COLO829 (cell line): ENCODE measurements around the gene ATP2C2.
"Not testable (repeated sequence)": the region's sequence is repeated elsewhere in the genome, so short reads cannot be mapped to it uniquely, and the experiment has no call there.

ENCODE experiments used
- DNase-seq: peaks from one replicate; pipeline ENCODE4 v3.0.0; 2012; ENCODE audit warnings: low spot score

The ATP2C2 gene

GRCh38 chr16:84420556-84420955 lies 52.2 kb downstream of the ATP2C2 start:
- DNase-seq, result not testable (repeated sequence)

- no peak for DNase-seq
Observed at GRCh38 chr16:84421081-84421937, 53.0 kb downstream of the ATP2C2 start.

DNA sequence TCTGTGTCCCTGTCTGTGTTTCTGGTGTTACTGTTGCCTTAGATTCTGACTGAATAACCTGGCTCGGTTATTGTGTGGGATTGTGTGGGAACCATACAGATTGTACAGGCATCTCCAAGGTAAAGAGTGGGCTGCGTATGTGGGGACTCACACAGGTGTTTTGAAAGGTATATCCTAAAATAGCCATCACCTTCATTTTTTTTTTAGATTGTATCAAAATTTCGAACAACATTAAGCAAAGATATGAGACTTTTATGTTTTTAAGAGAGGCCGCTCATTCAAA lies 53.5 kb downstream of the ATP2C2 start:
- no peak for DNase-seq

DNA sequence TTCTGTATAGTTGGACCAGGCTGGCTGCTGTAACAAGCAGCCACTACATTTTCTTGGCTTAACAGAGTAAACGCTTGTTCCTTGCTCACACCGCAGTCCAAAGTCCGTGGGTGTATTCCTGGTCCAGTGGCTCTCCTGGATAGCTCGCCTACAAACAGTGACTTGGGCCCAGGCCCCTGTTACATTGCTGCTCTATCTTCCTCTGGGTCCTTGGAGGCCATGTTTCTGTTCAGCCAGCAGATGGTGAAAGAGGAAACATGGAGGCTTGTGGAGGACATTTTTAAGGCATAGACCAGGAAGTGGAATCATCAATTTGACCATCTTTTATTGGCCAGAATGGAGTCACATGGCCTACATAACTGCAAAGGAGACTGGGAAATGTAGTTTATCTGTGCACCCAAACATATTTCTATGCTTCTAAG lies 55.1 kb downstream of the ATP2C2 start:
- peak; percentile 41 for DNase-seq

DNA sequence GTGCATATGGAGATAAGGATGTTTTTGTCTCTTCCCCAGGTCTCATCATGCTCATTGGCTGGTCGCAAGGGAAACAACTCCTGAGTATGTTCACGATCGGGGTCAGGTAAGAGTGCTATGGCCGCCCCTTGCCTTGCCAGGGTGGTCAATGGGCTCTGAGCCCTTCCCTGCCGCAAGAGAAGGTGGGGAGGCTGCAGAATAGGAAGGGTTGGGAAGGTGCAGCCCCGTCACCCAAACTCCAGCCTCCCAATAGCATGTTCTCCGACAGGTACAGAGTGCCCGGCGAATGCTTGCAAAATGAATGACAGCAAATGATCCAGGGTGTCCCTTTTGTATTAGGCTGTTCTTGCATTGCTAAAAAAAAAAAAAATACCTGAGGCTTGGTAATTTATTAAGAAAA lies 57.4 kb downstream of the ATP2C2 start:
- no peak for DNase-seq

- DNase-seq, result no peak
Observed at GRCh38 chr16:84426804-84427203, 58.5 kb downstream of the ATP2C2 start.

DNA sequence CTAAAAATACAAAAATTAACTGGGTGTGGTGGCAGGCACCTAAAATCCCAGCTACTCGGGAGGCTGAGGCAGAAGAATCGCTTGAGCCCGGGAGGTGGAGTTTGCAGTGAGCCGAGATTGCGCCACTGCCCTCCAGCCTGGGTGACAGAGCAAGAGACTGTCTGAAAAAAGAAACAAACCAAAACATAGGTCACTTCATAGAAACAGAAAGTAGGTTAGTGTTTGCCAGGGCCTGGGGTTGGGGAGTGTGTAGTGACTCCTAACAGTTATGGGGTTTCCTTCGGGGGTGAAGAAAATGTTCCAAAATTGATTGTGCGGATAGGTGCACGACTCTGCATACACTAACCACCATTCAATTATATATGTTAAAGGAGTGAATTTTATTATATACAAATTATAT lies 59.2 kb downstream of the ATP2C2 start:
- no peak for DNase-seq

- DNase-seq, result no peak
Observed at GRCh38 chr16:84430860-84431259, 62.5 kb downstream of the ATP2C2 start.

GRCh38 chr16:84434800-84435199 lies 66.5 kb downstream of the ATP2C2 start:
- no peak for DNase-seq

- DNase-seq, result no peak
Observed at GRCh38 chr16:84436196-84436595, 67.9 kb downstream of the ATP2C2 start.

- no peak for DNase-seq
Observed at GRCh38 chr16:84438971-84439696, 70.8 kb downstream of the ATP2C2 start.

- no peak for DNase-seq
Observed at GRCh38 chr16:84442416-84443145, 74.2 kb downstream of the ATP2C2 start.

DNA sequence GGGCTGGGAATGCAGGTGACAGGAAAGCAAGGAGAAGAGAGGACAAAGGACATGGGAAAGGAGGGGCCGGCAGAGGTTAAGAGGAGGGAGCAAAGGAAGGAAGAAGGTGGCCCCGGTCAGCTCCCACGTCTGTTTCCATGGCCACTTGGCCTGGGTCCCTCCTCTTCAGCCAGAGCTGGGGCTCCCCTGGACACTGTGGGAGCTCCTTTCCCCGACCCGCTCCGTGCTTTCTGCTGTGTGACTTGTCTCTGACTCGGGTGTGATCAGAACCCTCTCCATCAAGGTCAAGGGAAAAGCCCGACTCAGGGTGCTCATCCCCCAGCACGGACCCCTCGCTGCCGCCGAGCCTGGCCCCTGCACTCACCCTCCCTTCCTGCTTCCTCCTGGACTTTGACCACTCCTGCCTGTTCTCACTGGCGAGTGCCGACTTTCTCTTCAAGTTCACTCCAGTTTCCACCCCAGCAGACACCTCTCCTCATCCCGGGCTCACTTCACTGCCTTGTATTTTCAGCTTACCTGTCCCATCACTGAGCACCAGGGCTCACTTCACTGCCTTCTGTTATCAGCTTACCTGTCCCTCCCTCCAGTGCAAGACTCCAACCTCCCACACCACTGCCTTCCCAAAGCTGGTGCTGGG lies 74.9 kb downstream of the ATP2C2 start:
- DNase-seq, result no peak

GRCh38 chr16:84444476-84444875 lies 76.1 kb downstream of the ATP2C2 start:
- DNase-seq, result no peak

DNA sequence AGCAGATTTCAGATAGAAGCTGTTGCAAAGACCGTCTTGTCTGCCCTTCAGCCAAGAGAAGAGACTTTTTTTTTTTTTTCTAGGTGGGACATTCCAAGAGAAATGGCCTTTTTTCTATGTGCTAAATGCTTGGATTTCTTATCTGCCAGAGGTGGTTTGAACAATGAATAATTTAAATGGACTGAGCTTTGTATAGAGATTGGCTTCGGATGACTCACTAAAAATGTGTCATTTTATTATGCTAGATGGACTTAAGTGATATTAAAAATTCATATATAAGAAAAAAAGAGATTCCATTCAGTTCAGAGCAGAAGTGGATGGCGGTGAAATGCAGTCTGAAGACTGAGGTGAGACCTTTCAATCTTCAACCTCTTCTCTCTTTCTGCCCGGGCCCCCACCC lies 77.7 kb downstream of the ATP2C2 start:
- no peak for DNase-seq

- no peak for DNase-seq
Observed at GRCh38 chr16:84446596-84447392, 78.5 kb downstream of the ATP2C2 start.

DNA sequence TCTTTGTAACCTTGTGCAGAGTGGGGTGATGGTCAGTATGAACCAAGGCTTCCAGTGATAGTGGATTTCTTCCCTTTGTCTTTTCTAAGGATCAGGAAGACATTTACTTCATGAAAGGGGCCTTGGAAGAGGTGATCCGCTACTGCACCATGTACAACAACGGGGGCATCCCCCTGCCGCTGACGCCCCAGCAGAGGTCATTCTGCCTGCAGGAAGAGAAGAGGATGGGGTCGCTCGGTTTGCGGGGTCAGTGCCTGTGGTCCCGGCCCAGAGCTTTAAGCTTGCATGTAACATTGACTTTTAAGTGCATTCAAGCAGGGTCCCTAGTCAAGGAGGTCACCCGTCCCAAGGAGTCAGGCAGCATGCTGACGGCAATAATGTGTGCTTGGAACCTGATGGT lies 80.1 kb downstream of the ATP2C2 start:
- DNase-seq, result no peak

DNA sequence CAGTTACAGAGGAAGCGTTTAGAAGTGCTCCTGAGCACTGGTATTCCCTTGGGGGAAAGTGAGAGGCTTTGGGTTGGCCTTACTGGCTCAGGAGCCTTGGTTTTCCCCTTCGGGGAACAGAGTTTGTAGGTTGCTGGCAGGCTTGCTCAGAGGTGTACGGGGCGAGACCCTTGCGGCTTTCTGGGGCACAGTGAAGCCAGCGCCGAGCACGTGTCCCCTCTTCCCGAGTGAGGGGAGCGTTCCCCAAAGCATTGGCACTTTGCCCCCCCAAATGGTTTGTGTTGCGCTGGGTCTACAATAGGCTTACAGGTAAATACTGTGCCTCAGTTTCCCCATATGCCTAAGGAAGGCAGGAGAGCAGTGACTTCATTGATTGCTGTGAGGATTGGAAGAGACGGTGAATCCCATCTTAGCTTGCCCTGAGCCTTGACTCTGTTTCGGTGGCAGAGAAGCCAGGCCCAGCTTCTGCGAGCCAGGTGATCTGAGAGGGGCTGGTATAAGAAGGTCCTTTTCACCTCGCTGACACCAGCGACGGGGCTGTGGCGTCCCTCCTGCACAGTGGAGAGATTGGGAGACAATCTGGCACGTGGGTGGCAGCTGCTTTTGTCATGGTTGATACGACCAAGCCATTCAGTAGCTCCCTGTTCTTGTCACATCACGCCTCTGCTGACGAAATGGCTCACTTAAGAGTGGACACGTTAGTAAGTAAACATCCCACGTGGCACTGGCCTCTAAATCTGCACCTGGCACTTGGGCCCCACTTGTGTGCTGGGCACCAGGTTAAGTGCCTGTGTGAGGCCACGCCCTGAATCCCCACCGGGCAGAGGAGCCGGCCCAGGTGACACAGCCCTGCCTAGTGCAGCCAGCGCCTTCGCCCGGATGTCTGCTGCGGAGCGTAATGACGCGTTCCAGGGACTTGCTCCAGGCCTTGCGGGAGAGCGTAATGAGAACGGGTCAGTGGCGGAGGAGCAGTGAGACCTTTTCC lies 81.1 kb downstream of the ATP2C2 start:
- DNase-seq, result no peak

DNA sequence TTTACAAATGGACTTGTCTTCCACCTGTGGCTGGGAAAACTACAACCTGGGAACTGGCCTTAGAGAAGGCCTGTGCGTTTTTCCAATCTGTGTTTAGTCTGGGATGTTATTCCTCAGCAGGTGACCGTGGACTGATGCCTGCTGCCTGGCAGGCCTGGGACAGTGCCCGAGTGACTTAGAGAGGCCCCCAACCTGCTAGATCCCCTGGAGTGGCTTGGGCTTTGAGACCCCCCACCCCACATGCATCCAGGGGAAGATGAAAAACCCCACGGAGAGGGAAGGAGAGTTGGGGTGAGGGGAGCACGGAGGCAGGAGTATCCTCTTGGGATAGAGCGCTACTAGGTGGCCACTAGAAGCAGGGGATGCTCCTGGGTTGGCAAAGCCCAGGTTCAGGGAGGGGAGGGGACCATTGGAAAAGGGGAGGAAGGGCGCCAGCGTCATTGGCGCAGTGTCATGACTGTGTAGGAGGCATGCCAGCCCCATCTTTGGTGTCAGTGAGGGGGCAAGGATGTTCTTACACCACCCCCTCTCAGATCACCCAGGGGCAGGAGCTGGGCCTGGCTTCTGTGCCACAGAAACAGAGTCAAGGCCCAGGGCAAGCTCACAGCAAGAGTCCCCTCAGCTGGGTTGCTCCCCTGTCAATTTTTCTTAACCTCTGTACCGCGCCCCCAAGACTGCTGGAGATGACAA lies 82.0 kb downstream of the ATP2C2 start:
- DNase-seq, result no peak
